GM12873 (cell line): ENCODE measurements around the gene FOXL3.

ENCODE experiments used
- CTCF ChIP-seq: IDR thresholded peaks from 2 replicates; pipeline ENCODE4 v1.5.1; 2012; ENCODE audit warnings: low read depth, mild to moderate bottlenecking, moderate library complexity, low read length, control low read depth; ENCODE audit not compliant: insufficient read depth; ENCODE audit errors: missing control alignments

FOXL3 gene

GRCh38 chr7:332646-333392 is 42.8 kb downstream of the FOXL3 start:
- TF ChIP-seq CTCF = peak; percentile 49

- no peak for TF ChIP-seq CTCF
Measured at GRCh38 chr7:333393-333764, 43.4 kb downstream of the FOXL3 start.

GRCh38 chr7:334618-335357 is 44.8 kb downstream of the FOXL3 start:
- TF ChIP-seq CTCF = no peak

GRCh38 chr7:335358-336148 is 45.6 kb downstream of the FOXL3 start:
- no peak for TF ChIP-seq CTCF

- no peak for TF ChIP-seq CTCF
Measured at GRCh38 chr7:336810-337566, 47.0 kb downstream of the FOXL3 start.

GRCh38 chr7:337567-337951 is 47.6 kb downstream of the FOXL3 start:
- no peak for TF ChIP-seq CTCF
